ENCODE results near the gene LYST.

- TF ChIP-seq EP300 (IDR thresholded peaks at IDR 0.05; ENCODE audit: low read depth) (no peak), POLR2AphosphoS5 (IDR thresholded peaks at IDR 0.05) (no peak)
Observed at GRCh38 chr1:235841938-235842545, 24.7 kb downstream of the LYST start.
